Activated CD4-positive, alpha-beta memory T cell treated with anti-CD3 and anti-CD28 coated beads, Interleukin-2, amount 10 ng/mL, durations not matched to agents 7 days and 5 days (primary cell): ENCODE measurements around the gene LCP1. TPM values are rescaled to one million over a fixed set of nuclear protein-coding genes. Genes with fewer than 3 reads are reported as not detected.

ENCODE experiments used
- CTCF ChIA-PET: fragments of 350-600 bp; sonication (Branson Sonifier 250); formaldehyde crosslinking; loops from one replicate; lab custom pipeline; 2021; ENCODE audit warnings: antibody characterized with exemption, inconsistent platforms; lab: Charles Lee
- POLR2A ChIA-PET: fragments of 350-600 bp; sonication (Branson Sonifier 250); formaldehyde crosslinking; loops from one replicate; lab custom pipeline; 2021; ENCODE audit warnings: antibody characterized with exemption; lab: Charles Lee
- DNase-seq: peaks from one replicate; pipeline ENCODE4 v3.0.0-alpha.2; 2020
- H3K27ac Mint-ChIP-seq: one replicate; pipeline ENCODE4 v1.8.0; 2021; ENCODE audit warnings: mild to moderate bottlenecking, mixed read lengths
- H3K27me3 Mint-ChIP-seq: one replicate; pipeline ENCODE4 v1.8.0; 2021; ENCODE audit warnings: mixed read lengths
- H3K36me3 Mint-ChIP-seq: one replicate; pipeline ENCODE4 v1.8.0; 2021; ENCODE audit warnings: low read depth, mixed read lengths
- H3K4me1 Mint-ChIP-seq: one replicate; pipeline ENCODE4 v1.8.0; 2021; ENCODE audit warnings: mixed read lengths
- H3K4me3 Mint-ChIP-seq: one replicate; pipeline ENCODE4 v1.8.0; 2021; ENCODE audit warnings: mild to moderate bottlenecking, mixed read lengths
- H3K9me3 Mint-ChIP-seq: one replicate; pipeline ENCODE4 v1.8.0; 2021; ENCODE audit warnings: mixed read lengths
- total RNA-seq, 2 experiments: library from RNA; stranded (reverse); gene quantifications; one replicate each; pipeline ENCODE4 v1.2.3, GENCODE V29; 2021

Gene LCP1
- total RNA-seq, 2 experiments from 2014 or later, result 1,272 to 1,280 TPM

DNA sequence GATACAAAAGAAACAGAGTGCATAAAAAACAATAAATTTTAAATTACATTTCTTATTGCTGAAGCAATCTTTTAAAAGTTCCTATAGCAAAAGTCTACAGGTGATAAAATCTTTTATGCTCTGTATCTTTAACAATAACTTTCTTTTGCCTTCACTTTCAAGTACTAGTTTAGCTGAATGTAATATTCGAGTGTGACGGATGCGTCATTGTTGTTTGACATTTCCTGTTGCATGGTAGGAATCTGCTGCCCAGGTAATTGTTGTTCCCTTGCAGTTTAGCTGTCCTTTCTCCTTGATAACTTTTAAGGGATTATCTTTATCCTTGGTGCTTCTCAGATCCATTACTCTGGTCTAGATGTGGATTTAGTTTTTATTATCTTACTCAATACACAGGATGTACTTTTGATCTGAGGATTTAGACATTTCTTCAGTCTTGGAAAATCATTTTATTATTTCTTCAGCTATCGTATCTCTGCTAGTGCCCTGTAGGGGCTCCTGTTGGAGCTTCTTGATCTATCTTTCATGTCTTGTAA, 75.1 kb downstream of the LCP1 start:
- no peaks in the 10 kb centered on the region for H3K36me3 Mint-ChIP-seq
- no peak overlapping the region for H3K4me3 Mint-ChIP-seq
- no peak overlapping the region for H3K27ac Mint-ChIP-seq
- H3K9me3 Mint-ChIP-seq, result no peaks in the 10 kb centered on the region
- CTCF ChIA-PET, result interaction anchor here (1.2 kb wide), 1 partner anchor 20 kb away, joined by 3 read pairs; no protein-coding TSS in a partner anchor
- POLR2A ChIA-PET, result interaction anchor here (1.2 kb wide), 1 partner anchor 189 kb away, joined by 3 read pairs; no protein-coding TSS in a partner anchor
- DNase-seq, result no peak
- peaks cover 3% of the 10 kb centered on the region for H3K4me1 Mint-ChIP-seq
- peaks cover 22% of the 10 kb centered on the region for H3K27me3 Mint-ChIP-seq

DNA sequence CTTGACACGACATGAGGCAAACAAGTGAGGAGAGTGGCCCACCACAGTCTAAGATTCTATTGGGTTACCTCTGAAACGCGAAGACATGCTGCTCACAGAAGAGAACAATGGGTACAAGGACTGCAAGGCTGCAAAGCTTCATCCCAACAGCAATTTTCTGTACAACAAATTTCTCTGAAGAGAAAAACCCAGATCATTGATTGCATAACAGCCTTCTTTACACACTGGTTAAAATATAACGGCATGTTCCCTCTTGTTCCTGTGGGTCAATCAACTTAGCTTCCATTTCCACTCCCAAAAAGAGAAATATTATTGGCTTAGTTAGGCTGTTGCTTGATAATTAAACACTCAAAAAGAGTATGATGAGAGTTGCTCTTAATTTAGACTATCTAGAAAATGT, 77.1 kb downstream of the LCP1 start, which contains the start of gene CPB2:
Gene CPB2 (minus strand): TSS at position 166 of the 400 bp plus-strand sequence. CDS start 24 bp downstream, at position 142.
- Mint-ChIP-seq H3K36me3 (no peaks in the 10 kb centered on the region), H3K27ac (no peak within 1 kb of the TSS)
- POLR2A ChIA-PET, result no interaction called here

DNA sequence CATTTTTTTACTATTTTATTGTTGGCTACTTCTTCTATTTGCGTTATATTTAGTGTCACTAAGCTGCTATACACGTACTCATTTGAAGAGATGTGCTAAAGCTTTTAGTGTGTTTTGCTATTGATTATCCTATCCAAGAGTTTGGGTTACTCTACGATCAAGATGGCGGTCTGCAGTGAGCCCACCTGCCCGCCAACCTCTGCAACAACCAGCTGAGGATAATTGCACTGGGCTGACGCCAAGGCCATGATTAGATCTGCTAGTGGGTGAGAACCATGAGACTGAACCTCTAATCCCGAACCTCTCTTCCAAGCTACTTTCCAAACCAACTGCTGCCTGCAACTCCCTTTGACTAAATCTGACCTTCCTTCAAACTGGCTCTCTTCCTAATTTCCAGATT, 78.9 kb downstream of the LCP1 start:
- no peak for DNase-seq
- ChIA-PET CTCF (no interaction called here), POLR2A (no interaction called here)
- no peaks in the 10 kb centered on the region for H3K36me3 Mint-ChIP-seq
- H3K27ac Mint-ChIP-seq, result no peak overlapping the region
- peaks cover 14% of the 10 kb centered on the region for H3K27me3 Mint-ChIP-seq
- H3K9me3 Mint-ChIP-seq, result no peaks in the 10 kb centered on the region
- no peak overlapping the region for H3K4me3 Mint-ChIP-seq
- H3K4me1 Mint-ChIP-seq, result peaks cover 3% of the 10 kb centered on the region

More for the DNA sequence above, 77.1 kb downstream of the LCP1 start, which contains the start of gene CPB2:
- Mint-ChIP-seq H3K9me3 (no peaks in the 10 kb centered on the region), H3K4me3 (no peak within 1 kb of the TSS), H3K27me3 (peaks cover 16% of the 10 kb centered on the region), H3K4me1 (peaks cover 3% of the 10 kb centered on the region)
- DNase-seq, result no peak
- CTCF ChIA-PET, result no interaction called here

DNA sequence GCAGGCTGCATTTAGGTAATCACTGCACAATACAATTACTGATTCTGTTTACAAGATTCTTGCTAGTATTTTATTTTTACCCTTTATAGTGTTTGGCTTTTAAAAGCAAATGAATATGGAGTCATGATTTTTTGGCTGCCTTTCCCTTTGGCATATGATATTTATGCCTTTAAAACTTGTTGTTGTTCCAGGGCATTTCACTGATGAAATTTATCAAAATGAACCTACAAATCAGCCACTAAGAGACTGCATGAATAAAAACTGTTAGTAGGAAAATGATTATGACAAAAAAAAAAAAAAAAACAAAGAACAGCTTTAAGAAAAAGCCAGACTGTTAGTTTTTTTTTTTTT, 79.7 kb downstream of the LCP1 start:
- Mint-ChIP-seq H3K4me3 (no peak overlapping the region), H3K4me1 (peaks cover 3% of the 10 kb centered on the region), H3K9me3 (no peaks in the 10 kb centered on the region), H3K36me3 (no peaks in the 10 kb centered on the region), H3K27ac (no peak overlapping the region), H3K27me3 (peaks cover 10% of the 10 kb centered on the region)
- ChIA-PET POLR2A (no interaction called here), CTCF (no interaction called here)
- DNase-seq, result no peak

DNA sequence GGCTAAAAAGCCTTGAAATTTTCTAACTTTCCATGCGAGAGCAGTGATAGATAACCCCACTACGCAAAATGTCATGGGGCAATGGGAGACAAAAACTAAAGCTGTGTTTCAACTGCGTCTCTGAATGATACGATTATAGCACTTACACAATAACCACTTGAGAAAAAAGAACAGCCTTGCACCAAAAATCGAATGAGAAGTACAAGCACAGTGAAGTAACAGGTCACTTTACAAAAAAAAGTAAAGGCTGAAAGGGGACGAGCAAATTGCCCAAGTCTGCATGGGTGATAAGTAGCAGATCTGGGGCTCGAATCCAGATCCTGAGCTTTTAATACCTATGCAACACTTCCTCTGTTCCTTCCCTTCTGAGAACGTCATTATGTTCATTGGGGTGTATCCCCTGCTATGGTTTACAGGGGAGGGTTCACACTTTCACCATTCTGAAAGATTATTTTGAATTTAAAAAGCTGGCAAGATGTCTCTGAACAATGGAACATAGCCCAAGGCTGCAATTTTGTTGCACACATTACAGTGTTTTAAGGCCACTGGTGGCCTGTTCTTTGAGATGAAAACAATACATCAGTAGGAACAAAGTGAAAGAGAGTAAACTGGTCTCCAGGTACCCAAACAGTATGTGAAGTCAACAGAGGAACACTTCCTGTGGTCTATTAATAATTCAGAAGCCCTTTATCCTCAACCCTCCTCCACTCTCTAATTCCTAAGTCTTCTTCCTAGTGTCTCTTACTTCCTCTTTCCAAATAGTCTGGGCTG, 80.3 kb downstream of the LCP1 start:
- no peak overlapping the region for H3K4me3 Mint-ChIP-seq

DNA sequence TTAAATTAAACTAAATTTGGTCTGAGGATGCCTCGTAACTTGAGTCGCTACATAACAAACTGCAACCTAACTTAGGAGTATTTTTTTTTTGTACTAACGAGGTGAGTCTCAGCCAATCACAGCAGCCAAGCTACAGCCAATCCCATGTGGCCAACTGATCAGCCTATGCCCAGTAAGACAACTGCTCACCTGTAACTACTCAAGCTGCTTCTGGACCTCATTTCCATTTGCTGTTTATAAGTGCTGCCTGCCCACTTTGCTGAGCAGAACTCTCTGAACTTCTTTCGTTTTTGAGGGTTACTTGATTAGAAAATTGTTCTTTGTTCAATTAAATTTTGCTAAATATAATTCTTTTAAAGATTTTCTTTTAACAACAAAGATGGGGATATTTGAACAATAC, 81.0 kb downstream of the LCP1 start:
- Mint-ChIP-seq H3K27ac (no peak overlapping the region), H3K9me3 (no peaks in the 10 kb centered on the region), H3K4me3 (no peak overlapping the region), H3K27me3 (peaks cover 10% of the 10 kb centered on the region), H3K4me1 (no peaks in the 10 kb centered on the region), H3K36me3 (no peaks in the 10 kb centered on the region)
- CTCF ChIA-PET, result no interaction called here
- POLR2A ChIA-PET, result no interaction called here
- no peak for DNase-seq

More for the DNA sequence above, 80.3 kb downstream of the LCP1 start:
- H3K4me1 Mint-ChIP-seq, result no peaks in the 10 kb centered on the region
- DNase-seq, result no peak
- CTCF ChIA-PET, result no interaction called here
- H3K27ac Mint-ChIP-seq, result no peak overlapping the region
- no peaks in the 10 kb centered on the region for H3K9me3 Mint-ChIP-seq
- POLR2A ChIA-PET, result no interaction called here
- peaks cover 10% of the 10 kb centered on the region for H3K27me3 Mint-ChIP-seq
- H3K36me3 Mint-ChIP-seq, result no peaks in the 10 kb centered on the region

DNA sequence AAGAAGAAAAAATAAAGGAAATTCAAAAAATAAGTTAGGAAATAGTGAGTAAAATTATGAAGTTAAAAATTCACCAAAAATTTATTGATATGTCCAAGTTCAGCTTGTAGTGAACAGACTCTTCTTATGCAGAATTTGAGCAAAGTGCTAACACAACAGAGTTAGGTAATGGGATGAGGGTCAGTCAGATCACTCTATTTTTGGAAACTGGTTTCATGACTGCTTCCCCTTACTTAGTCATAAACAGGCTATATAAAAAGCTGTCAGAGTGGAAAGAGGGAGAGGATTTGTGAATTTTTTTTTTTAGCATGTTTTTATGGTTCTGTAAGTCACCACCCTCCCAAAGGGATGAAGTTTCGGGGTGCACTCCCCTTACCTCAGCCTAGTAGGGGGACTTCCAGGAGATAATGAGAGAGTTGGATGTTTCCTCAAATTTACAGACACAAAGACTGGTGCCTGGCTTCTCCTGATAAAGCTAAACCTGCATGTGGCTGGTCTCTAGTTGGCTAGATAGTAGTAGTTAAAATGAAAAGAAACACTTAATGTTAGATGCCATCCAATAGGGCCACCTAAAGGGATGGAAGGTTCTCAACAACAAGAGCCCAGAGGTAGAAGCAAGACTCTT, 81.7 kb downstream of the LCP1 start:
- no peak overlapping the region for H3K27ac Mint-ChIP-seq
- no peaks in the 10 kb centered on the region for H3K4me1 Mint-ChIP-seq
- no peak overlapping the region for H3K4me3 Mint-ChIP-seq
- ChIA-PET CTCF (no interaction called here), POLR2A (no interaction called here)
- no peaks in the 10 kb centered on the region for H3K9me3 Mint-ChIP-seq
- H3K36me3 Mint-ChIP-seq, result no peaks in the 10 kb centered on the region
- no peak for DNase-seq
- H3K27me3 Mint-ChIP-seq, result peaks cover 9% of the 10 kb centered on the region

DNA sequence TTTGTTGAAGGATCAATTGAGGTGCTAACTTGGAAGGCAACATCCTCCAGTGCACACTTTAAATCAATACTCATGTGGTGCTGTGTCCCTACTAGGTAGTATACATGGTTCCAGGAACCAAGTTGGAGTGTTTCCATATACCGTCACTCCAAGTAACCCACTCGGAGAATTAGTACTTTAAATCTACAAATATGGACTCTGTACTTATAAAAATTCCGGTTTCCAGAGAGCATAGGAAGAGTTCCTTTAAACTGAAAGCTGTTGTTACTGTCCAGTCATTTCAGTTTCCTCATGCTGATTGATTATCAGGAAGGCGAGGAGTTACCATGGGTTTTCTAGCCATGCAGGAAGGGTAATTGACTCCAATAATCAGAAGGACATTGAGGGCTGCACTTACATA, 84.3 kb downstream of the LCP1 start:
- DNase-seq, result no peak
- ChIA-PET CTCF (interaction anchor here (0.5 kb wide), 1 partner anchor 268 kb away, joined by 3 read pairs; no protein-coding TSS in a partner anchor), POLR2A (no interaction called here)
- H3K36me3 Mint-ChIP-seq, result no peaks in the 10 kb centered on the region
- H3K4me1 Mint-ChIP-seq, result no peaks in the 10 kb centered on the region
- H3K27me3 Mint-ChIP-seq, result peaks cover 11% of the 10 kb centered on the region
- no peak overlapping the region for H3K27ac Mint-ChIP-seq
- H3K4me3 Mint-ChIP-seq, result no peak overlapping the region
- H3K9me3 Mint-ChIP-seq, result no peaks in the 10 kb centered on the region

DNA sequence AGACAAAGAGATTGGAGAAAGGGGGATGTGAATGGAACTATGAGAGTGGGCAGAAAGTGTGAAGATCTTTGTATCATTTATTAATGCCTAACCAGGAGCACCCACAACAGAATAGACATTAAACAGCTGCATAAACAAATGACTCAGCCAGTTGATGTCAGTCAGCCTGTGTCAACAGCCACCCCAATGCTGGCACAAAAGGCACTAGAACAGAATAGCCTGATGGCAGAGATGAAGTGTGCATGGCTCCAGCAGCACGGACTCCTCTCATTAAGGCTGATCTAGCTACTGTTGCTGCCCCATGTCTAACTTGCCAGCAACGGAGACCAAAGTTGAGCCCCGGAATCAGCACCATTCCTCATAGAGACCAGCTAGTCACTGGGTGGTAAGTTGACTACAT, 85.0 kb downstream of the LCP1 start:
- no peak for DNase-seq
- Mint-ChIP-seq H3K36me3 (no peaks in the 10 kb centered on the region), H3K4me3 (no peak overlapping the region), H3K9me3 (no peaks in the 10 kb centered on the region), H3K27ac (no peak overlapping the region), H3K4me1 (no peaks in the 10 kb centered on the region), H3K27me3 (peaks cover 14% of the 10 kb centered on the region)
- ChIA-PET CTCF (no interaction called here), POLR2A (no interaction called here)

DNA sequence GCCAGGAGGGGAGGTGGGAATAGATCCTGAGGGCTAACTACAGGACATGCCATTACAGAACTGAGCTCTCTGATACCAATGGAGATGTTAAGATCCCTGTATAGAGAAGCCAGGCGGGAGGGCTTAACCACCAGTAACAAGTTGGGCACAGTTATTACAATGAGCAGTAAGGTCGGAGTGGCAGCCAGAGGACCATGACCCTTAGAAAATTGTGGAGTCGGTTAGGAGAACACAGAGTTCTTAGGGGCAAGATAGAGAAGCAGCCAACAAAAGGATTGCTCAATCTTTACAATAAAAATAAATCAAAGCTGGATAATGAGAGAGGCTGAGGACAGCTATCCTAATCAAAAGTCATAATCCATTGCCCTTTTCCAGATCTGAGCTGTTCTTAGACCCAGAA, 87.5 kb downstream of the LCP1 start:
- Mint-ChIP-seq H3K9me3 (no peaks in the 10 kb centered on the region), H3K27me3 (peaks cover 15% of the 10 kb centered on the region), H3K36me3 (no peaks in the 10 kb centered on the region), H3K4me1 (no peaks in the 10 kb centered on the region), H3K4me3 (no peak overlapping the region), H3K27ac (no peak overlapping the region)
- no peak for DNase-seq
- ChIA-PET CTCF (no interaction called here), POLR2A (no interaction called here)

DNA sequence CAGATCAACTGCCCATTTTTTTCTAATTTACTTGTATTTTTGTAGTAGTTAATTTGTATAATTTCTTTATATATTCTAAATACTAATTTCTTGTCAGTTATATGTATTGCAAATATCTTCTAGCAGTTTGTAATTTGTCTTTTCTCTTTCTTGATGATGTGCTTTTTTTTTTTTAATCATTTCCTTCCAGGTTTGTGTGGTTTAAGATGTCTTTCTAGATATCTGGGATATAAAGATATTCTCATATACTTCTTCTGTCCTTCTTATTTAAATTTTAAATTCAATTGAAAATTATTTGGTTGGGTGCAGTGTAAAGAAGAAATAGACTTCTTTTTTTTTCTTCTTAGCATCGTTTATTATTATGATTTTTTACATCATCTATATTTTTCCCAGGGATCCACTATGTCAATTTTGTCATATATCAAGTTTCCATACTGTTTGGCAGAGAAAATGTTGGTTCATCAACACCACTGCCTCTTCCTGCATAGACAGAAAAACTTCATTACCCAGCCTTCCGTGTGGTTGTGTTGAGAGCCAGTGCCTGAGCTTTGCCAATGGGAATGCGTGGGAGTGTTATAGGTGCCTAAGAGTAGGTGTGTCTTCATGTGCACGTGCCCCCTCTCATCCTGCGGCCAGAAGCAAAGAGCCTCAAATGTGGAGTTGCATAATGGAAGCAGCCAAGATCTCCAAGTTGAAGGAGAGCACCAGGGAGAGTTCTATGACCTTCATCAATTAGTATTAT, 93.0 kb downstream of the LCP1 start:
- ChIA-PET CTCF (no interaction called here), POLR2A (no interaction called here)
- no peak for DNase-seq
- H3K27ac Mint-ChIP-seq, result no peak overlapping the region
- H3K9me3 Mint-ChIP-seq, result no peaks in the 10 kb centered on the region
- H3K27me3 Mint-ChIP-seq, result peaks cover 11% of the 10 kb centered on the region
- peaks cover 3% of the 10 kb centered on the region for H3K4me1 Mint-ChIP-seq
- no peak overlapping the region for H3K4me3 Mint-ChIP-seq
- H3K36me3 Mint-ChIP-seq, result no peaks in the 10 kb centered on the region

DNA sequence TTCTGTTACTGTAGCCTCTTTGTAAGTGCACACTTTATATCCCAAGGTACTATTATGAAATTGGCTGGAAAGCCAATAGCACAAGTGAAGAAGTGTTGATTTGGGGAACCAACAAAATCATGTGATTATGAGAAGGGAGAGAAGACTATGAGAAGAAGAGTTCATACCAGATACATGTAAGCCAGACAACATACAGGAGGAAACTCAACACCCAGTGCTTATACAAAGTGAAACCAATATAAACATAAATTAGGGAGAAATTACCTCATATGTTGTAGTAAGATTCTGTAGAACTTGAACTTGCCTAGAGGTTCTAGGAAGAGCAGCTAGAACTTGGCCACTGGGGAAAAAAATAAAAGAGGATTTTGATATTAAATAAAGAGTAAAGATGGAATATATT, 94.5 kb downstream of the LCP1 start:
- Mint-ChIP-seq H3K4me3 (no peak overlapping the region), H3K27ac (no peak overlapping the region), H3K36me3 (no peaks in the 10 kb centered on the region), H3K4me1 (peaks cover 3% of the 10 kb centered on the region), H3K9me3 (no peaks in the 10 kb centered on the region), H3K27me3 (peaks cover 2% of the 10 kb centered on the region)
- DNase-seq, result no peak
- ChIA-PET POLR2A (no interaction called here), CTCF (no interaction called here)

DNA sequence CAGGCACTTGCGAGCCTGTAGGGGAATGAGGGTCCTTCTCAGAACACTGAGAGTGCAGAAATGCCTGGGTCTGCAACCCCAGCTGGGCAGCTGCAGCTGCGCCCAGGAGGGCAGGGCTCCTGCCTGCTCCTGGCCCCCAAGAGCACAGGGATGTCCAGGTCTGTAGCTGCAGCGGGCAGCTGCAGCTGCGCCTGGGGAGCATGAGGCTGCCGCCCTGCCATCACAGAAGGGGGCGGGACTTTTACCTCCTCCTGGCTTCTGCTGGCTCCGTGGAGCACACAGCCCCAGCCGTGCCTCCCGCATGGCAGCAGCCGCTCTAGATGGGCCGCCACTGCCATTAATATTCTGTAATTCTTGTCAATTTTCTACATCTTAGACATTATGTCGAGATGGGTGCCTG, 95.0 kb downstream of the LCP1 start:
- Mint-ChIP-seq H3K36me3 (no peaks in the 10 kb centered on the region), H3K4me3 (no peak overlapping the region), H3K9me3 (no peaks in the 10 kb centered on the region), H3K27ac (no peak overlapping the region), H3K4me1 (peaks cover 3% of the 10 kb centered on the region), H3K27me3 (peaks cover under 1% of the 10 kb centered on the region)
- ChIA-PET POLR2A (no interaction called here), CTCF (no interaction called here)
- DNase-seq, result no peak
